Vagina (tissue), 2 donors: ENCODE measurements around the gene MKNK2.

Experiments
- POLR2A ChIP-seq, 2 donors: fragments of 450-650 bp; IDR thresholded peaks; one replicate each; pipeline ENCODE4 v1.6.1; 2017; ENCODE audit warnings: antibody characterized with exemption in 2 of 2, mild to moderate bottlenecking in 2 of 2, moderate library complexity in 2 of 2
- POLR2AphosphoS5 ChIP-seq, 2 donors: sonication (generic); formaldehyde crosslinking; IDR thresholded peaks; one replicate each; pipeline ENCODE4 v1.9.0; 2017; ENCODE audit warnings: antibody characterized with exemption in 2 of 2, mild to moderate bottlenecking in 2 of 2, low read depth in 1 of 2; ENCODE audit not compliant: insufficient read depth in 1 of 2
- TF ChIP-seq, protein P1 (sequence below), 3 experiments: fragments of 450-650 bp in 2 of 3; fragments of 200-600 bp in 1 of 3; sonication (generic) in 1 of 3; IDR thresholded peaks; one replicate each; pipeline ENCODE4 v1.5.1; 2017 to 2019; ENCODE audit warnings: antibody characterized with exemption in 3 of 3, mild to moderate bottlenecking in 2 of 3, moderate library complexity in 2 of 3

DNA sequence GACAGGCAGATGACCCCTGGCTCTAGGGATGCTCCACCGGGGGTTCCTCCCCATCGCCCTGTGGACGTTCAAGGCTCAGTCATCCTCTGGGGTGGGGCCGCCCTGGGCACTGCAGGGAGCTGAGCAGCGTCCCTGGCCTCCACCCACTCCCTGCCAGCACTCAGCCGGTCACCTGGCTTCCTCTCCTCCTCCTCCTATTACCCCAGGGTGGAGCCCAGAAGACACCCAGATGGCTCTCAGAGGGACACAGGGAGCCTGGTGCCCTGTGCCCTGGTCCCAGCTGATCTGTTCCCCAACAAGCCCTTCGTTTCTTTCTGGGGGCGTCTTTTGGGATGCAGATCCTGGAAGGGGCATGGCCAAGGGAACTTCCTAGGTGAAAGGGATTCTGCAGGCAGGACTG is 3.7 kb upstream of the MKNK2 start:
- TF ChIP-seq, protein P1, sequence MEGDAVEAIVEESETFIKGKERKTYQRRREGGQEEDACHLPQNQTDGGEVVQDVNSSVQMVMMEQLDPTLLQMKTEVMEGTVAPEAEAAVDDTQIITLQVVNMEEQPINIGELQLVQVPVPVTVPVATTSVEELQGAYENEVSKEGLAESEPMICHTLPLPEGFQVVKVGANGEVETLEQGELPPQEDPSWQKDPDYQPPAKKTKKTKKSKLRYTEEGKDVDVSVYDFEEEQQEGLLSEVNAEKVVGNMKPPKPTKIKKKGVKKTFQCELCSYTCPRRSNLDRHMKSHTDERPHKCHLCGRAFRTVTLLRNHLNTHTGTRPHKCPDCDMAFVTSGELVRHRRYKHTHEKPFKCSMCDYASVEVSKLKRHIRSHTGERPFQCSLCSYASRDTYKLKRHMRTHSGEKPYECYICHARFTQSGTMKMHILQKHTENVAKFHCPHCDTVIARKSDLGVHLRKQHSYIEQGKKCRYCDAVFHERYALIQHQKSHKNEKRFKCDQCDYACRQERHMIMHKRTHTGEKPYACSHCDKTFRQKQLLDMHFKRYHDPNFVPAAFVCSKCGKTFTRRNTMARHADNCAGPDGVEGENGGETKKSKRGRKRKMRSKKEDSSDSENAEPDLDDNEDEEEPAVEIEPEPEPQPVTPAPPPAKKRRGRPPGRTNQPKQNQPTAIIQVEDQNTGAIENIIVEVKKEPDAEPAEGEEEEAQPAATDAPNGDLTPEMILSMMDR (IDR thresholded peaks at IDR 0.05) = no peak
- TF ChIP-seq POLR2A (IDR thresholded peaks at IDR 0.05) (no peak), POLR2AphosphoS5 (IDR thresholded peaks at IDR 0.05; ENCODE audit: insufficient read depth in 1 of 2, low read depth in 1 of 2) (no peak)
